Nephron (organoid): ENCODE measurements around the gene PLET1.
"Not testable (repeated sequence)": the region's sequence is repeated elsewhere in the genome, so short reads cannot be mapped to it uniquely, and the experiment has no call there.

Source experiments
- H3K27ac Mint-ChIP-seq, 3 experiments: 2 replicates each; pipeline ENCODE4 v1.8.0; 2020; ENCODE audit warnings: mixed read lengths in 3 of 3, mild to moderate bottlenecking in 2 of 3, moderate library complexity in 1 of 3
- H3K27me3 Mint-ChIP-seq: 2 replicates; pipeline ENCODE4 v1.8.0; 2021; ENCODE audit warnings: low read depth, mild to moderate bottlenecking, moderate library complexity, mixed read lengths
- H3K36me3 Mint-ChIP-seq: 2 replicates; pipeline ENCODE4 v1.8.0; 2020; ENCODE audit warnings: low read depth, mixed read lengths
- H3K4me1 Mint-ChIP-seq: 2 replicates; pipeline ENCODE4 v1.8.0; 2020; ENCODE audit warnings: mixed read lengths
- H3K4me3 Mint-ChIP-seq, 3 experiments: 2 replicates each; pipeline ENCODE4 v1.8.0; 2020; ENCODE audit warnings: mild to moderate bottlenecking in 3 of 3, mixed read lengths in 3 of 3, moderate library complexity in 2 of 3
- H3K9me3 Mint-ChIP-seq: 2 replicates; pipeline ENCODE4 v1.8.0; 2020; ENCODE audit warnings: mixed read lengths
- CTCF ChIP-seq, 3 experiments: fragments of 200-600 bp; sonication (generic); IDR thresholded peaks; one replicate each; pipeline ENCODE4 v1.5.0; 2021; ENCODE audit warnings: antibody characterized with exemption in 3 of 3; ENCODE audit not compliant: unreplicated experiment in 3 of 3

The PLET1 gene

GRCh38 chr11:112206071-112206470, 54.6 kb downstream of the PLET1 start:
- H3K27ac Mint-ChIP-seq = no peak overlapping the region
- peaks cover 4% of the 10 kb centered on the region for H3K36me3 Mint-ChIP-seq
- peaks cover 5% of the 10 kb centered on the region for H3K9me3 Mint-ChIP-seq
- no peaks in the 10 kb centered on the region for H3K27me3 Mint-ChIP-seq
- no peak overlapping the region for H3K4me3 Mint-ChIP-seq
- H3K4me1 Mint-ChIP-seq = no peaks in the 10 kb centered on the region
- no peak for TF ChIP-seq CTCF (IDR thresholded peaks at IDR 0.05; ENCODE audit: unreplicated experiment in 3 of 3)

GRCh38 chr11:112200252-112200651, 60.4 kb downstream of the PLET1 start:
- H3K27ac Mint-ChIP-seq = no peak overlapping the region
- no peak overlapping the region for H3K4me3 Mint-ChIP-seq
- H3K4me1 Mint-ChIP-seq = no peaks in the 10 kb centered on the region
- no peaks in the 10 kb centered on the region for H3K36me3 Mint-ChIP-seq
- TF ChIP-seq CTCF (IDR thresholded peaks at IDR 0.05; ENCODE audit: unreplicated experiment in 3 of 3) = no peak
- no peaks in the 10 kb centered on the region for H3K9me3 Mint-ChIP-seq
- no peaks in the 10 kb centered on the region for H3K27me3 Mint-ChIP-seq

GRCh38 chr11:112199101-112199500, 61.6 kb downstream of the PLET1 start:
- not testable (repeated sequence) for H3K9me3 Mint-ChIP-seq, H3K27me3 Mint-ChIP-seq, H3K4me3 Mint-ChIP-seq, H3K4me1 Mint-ChIP-seq, H3K36me3 Mint-ChIP-seq, H3K27ac Mint-ChIP-seq
